HUES48 (cell line): ENCODE measurements around the gene CKB.

Source experiments
- H3K27ac ChIP-seq: one replicate; pipeline ENCODE4 v1.7.0; 2013; ENCODE audit warnings: low read depth, low read length, inconsistent platforms
- H3K27me3 ChIP-seq: 2 replicates; pipeline ENCODE4 v1.6.1; 2013; ENCODE audit warnings: mild to moderate bottlenecking, low read length; ENCODE audit not compliant: control insufficient read depth, insufficient read depth
- H3K36me3 ChIP-seq: 2 replicates; pipeline ENCODE4 v1.6.1; 2013; ENCODE audit warnings: low read length; ENCODE audit not compliant: control insufficient read depth, insufficient read depth
- H3K4me1 ChIP-seq: 2 replicates; pipeline ENCODE4 v1.6.1; 2013; ENCODE audit warnings: mild to moderate bottlenecking, low read length; ENCODE audit not compliant: control insufficient read depth, insufficient read depth
- H3K4me3 ChIP-seq: 2 replicates; pipeline ENCODE4 v1.5.1; 2013; ENCODE audit warnings: mild to moderate bottlenecking, low read depth, low read length
- H3K9ac ChIP-seq: 2 replicates; pipeline ENCODE4 v1.6.1; 2013; ENCODE audit warnings: mild to moderate bottlenecking, low read depth, low read length, moderate library complexity
- H3K9me3 ChIP-seq: 2 replicates; pipeline ENCODE4 v1.6.1; 2013; ENCODE audit warnings: low read length; ENCODE audit not compliant: control insufficient read depth, insufficient read depth

The CKB gene

GRCh38 chr14:103502877-103503276, 19.8 kb downstream of the CKB start:
- Histone ChIP-seq H3K9me3 (no peaks in the 10 kb centered on the region), H3K4me1 (no peaks in the 10 kb centered on the region)

GRCh38 chr14:103501921-103502669, 20.5 kb downstream of the CKB start:
- no peak overlapping the region for H3K9ac ChIP-seq
- H3K36me3 ChIP-seq = peaks cover 75% of the 10 kb centered on the region
- H3K27ac ChIP-seq = no peak overlapping the region
- no peaks in the 10 kb centered on the region for H3K4me1 ChIP-seq
- H3K4me3 ChIP-seq = no peak overlapping the region
- H3K27me3 ChIP-seq = no peaks in the 10 kb centered on the region
- no peaks in the 10 kb centered on the region for H3K9me3 ChIP-seq

More at GRCh38 chr14:103502877-103503276, 19.8 kb downstream of the CKB start:
- Histone ChIP-seq H3K27ac (no peak overlapping the region), H3K36me3 (peaks cover 75% of the 10 kb centered on the region), H3K9ac (no peak overlapping the region), H3K27me3 (no peaks in the 10 kb centered on the region), H3K4me3 (no peak overlapping the region)

GRCh38 chr14:103501041-103501870, 21.4 kb downstream of the CKB start:
- Histone ChIP-seq H3K9me3 (no peaks in the 10 kb centered on the region), H3K27ac (no peak overlapping the region), H3K9ac (no peak overlapping the region), H3K4me3 (no peak overlapping the region), H3K27me3 (no peaks in the 10 kb centered on the region), H3K36me3 (peaks cover 76% of the 10 kb centered on the region), H3K4me1 (no peaks in the 10 kb centered on the region)

GRCh38 chr14:103500148-103500990, 22.3 kb downstream of the CKB start:
- Histone ChIP-seq H3K4me1 (no peaks in the 10 kb centered on the region), H3K27ac (peak overlapping the region; percentile 44), H3K36me3 (peaks cover 78% of the 10 kb centered on the region), H3K9ac (no peak overlapping the region), H3K4me3 (no peak overlapping the region), H3K9me3 (no peaks in the 10 kb centered on the region), H3K27me3 (no peaks in the 10 kb centered on the region)

GRCh38 chr14:103499709-103500108, 22.9 kb downstream of the CKB start:
- Histone ChIP-seq H3K4me3 (no peak overlapping the region), H3K4me1 (no peaks in the 10 kb centered on the region), H3K9ac (no peak overlapping the region), H3K36me3 (peaks cover 78% of the 10 kb centered on the region), H3K27me3 (no peaks in the 10 kb centered on the region), H3K27ac (no peak overlapping the region), H3K9me3 (no peaks in the 10 kb centered on the region)

GRCh38 chr14:103496776-103497175, 25.9 kb downstream of the CKB start:
- Histone ChIP-seq H3K4me1 (no peaks in the 10 kb centered on the region), H3K4me3 (no peak overlapping the region), H3K36me3 (peaks cover 71% of the 10 kb centered on the region), H3K9ac (no peak overlapping the region), H3K27ac (no peak overlapping the region), H3K27me3 (no peaks in the 10 kb centered on the region), H3K9me3 (no peaks in the 10 kb centered on the region)

GRCh38 chr14:103495854-103496253, 26.8 kb downstream of the CKB start:
- Histone ChIP-seq H3K27me3 (no peaks in the 10 kb centered on the region), H3K4me1 (no peaks in the 10 kb centered on the region), H3K36me3 (peaks cover 71% of the 10 kb centered on the region)

GRCh38 chr14:103492156-103492925, 30.3 kb downstream of the CKB start:
- Histone ChIP-seq H3K36me3 (peaks cover 74% of the 10 kb centered on the region), H3K9ac (no peak overlapping the region), H3K9me3 (no peaks in the 10 kb centered on the region), H3K4me1 (no peaks in the 10 kb centered on the region), H3K27ac (no peak overlapping the region), H3K27me3 (no peaks in the 10 kb centered on the region), H3K4me3 (no peak overlapping the region)

More at GRCh38 chr14:103495854-103496253, 26.8 kb downstream of the CKB start:
- Histone ChIP-seq H3K9ac (no peak overlapping the region), H3K27ac (no peak overlapping the region), H3K4me3 (no peak overlapping the region), H3K9me3 (no peaks in the 10 kb centered on the region)

GRCh38 chr14:103491691-103492090, 30.9 kb downstream of the CKB start:
- H3K4me1 ChIP-seq = no peaks in the 10 kb centered on the region
- H3K27ac ChIP-seq = no peak overlapping the region
- no peak overlapping the region for H3K9ac ChIP-seq
- H3K9me3 ChIP-seq = no peaks in the 10 kb centered on the region
- H3K36me3 ChIP-seq = peaks cover 72% of the 10 kb centered on the region
- no peaks in the 10 kb centered on the region for H3K27me3 ChIP-seq
- no peak overlapping the region for H3K4me3 ChIP-seq

- peaks cover 60% of the 10 kb centered on the region for H3K36me3 ChIP-seq
- no peak overlapping the region for H3K27ac ChIP-seq
- H3K4me1 ChIP-seq = no peaks in the 10 kb centered on the region
- no peaks in the 10 kb centered on the region for H3K9me3 ChIP-seq
- no peaks in the 10 kb centered on the region for H3K27me3 ChIP-seq
- H3K4me3 ChIP-seq = no peak overlapping the region
- H3K9ac ChIP-seq = no peak overlapping the region
These were observed 33.0 kb downstream of the CKB start for GRCh38 chr14:103489621-103490020.
